GM21447 (cell line): Measurements from ENCODE around the gene TBC1D1.
A peak's percentile ranks its signal among the peaks of the same experiment; 100 is the strongest.

Source experiments
- ATAC-seq: cut with Tn5 transposase; IDR thresholded peaks from one replicate; pipeline ENCODE4 v1.9.1; 2021; ENCODE audit not compliant: unreplicated experiment

TBC1D1 gene

GRCh38 chr4:37890801-37891259 is at the start of gene TBC1D1:
Gene TBC1D1 (plus strand): TSS chr4:37891084. CDS start chr4:37902096, 11,012 bp downstream.
- ATAC-seq = peak; percentile 27

GRCh38 chr4:37844204-37844603 is 46.7 kb upstream of the TBC1D1 start:
- no peak for ATAC-seq

GRCh38 chr4:37845201-37845600 is 45.7 kb upstream of the TBC1D1 start:
- ATAC-seq = no peak

- no peak for ATAC-seq
These were observed 43.5 kb upstream of the TBC1D1 start for GRCh38 chr4:37847311-37847884.

GRCh38 chr4:37852376-37852775 is 38.5 kb upstream of the TBC1D1 start:
- no peak for ATAC-seq

- no peak for ATAC-seq
These were observed 32.8 kb upstream of the TBC1D1 start for GRCh38 chr4:37858112-37858511.

GRCh38 chr4:37858872-37859271 is 32.0 kb upstream of the TBC1D1 start:
- no peak for ATAC-seq

- ATAC-seq = no peak
These were observed 30.6 kb upstream of the TBC1D1 start for GRCh38 chr4:37860266-37860665.

GRCh38 chr4:37862961-37863360 is 27.9 kb upstream of the TBC1D1 start:
- no peak for ATAC-seq

- ATAC-seq = no peak
These were observed 26.1 kb upstream of the TBC1D1 start for GRCh38 chr4:37864786-37865185.

GRCh38 chr4:37865450-37865849 is 25.4 kb upstream of the TBC1D1 start:
- ATAC-seq = no peak

GRCh38 chr4:37867102-37867501 is 23.8 kb upstream of the TBC1D1 start:
- no peak for ATAC-seq

- ATAC-seq = no peak
These were observed 22.6 kb upstream of the TBC1D1 start for GRCh38 chr4:37868238-37868637.

GRCh38 chr4:37872310-37872988 is 18.4 kb upstream of the TBC1D1 start:
- no peak for ATAC-seq

- no peak for ATAC-seq
These were observed 17.5 kb upstream of the TBC1D1 start for GRCh38 chr4:37873386-37873785.

GRCh38 chr4:37876156-37876555 is 14.7 kb upstream of the TBC1D1 start:
- no peak for ATAC-seq

- ATAC-seq = no peak
These were observed 11.5 kb upstream of the TBC1D1 start for GRCh38 chr4:37879365-37879764.

GRCh38 chr4:37881811-37882210 is 9.1 kb upstream of the TBC1D1 start:
- no peak for ATAC-seq

GRCh38 chr4:37882665-37883296 is 8.1 kb upstream of the TBC1D1 start:
- ATAC-seq = no peak

- no peak for ATAC-seq
These were observed 5.9 kb upstream of the TBC1D1 start for GRCh38 chr4:37884855-37885487.

- ATAC-seq = no peak
These were observed 5.4 kb upstream of the TBC1D1 start for GRCh38 chr4:37885496-37885895.
